H1 (cell line): Measurements from ENCODE around the gene GPC6. TPM values are rescaled to one million over a fixed set of nuclear protein-coding genes. Genes with fewer than 3 reads are reported as not detected.

Experiments
- CTCF ChIA-PET: fragments of 300-600 bp; sonication (Branson Sonifier 250); formaldehyde crosslinking; loops from one replicate; lab custom pipeline; 2021; ENCODE audit not compliant: partially characterized antibody; lab: Charles Lee
- POLR2A ChIA-PET: fragments of 300-600 bp; sonication (Branson Sonifier 250); formaldehyde crosslinking; loops from one replicate; lab custom pipeline; 2021; ENCODE audit warnings: inconsistent platforms; ENCODE audit not compliant: partially characterized antibody; lab: Charles Lee
- DNase-seq, 2 experiments: peaks; one replicate each; pipeline versions ENCODE4 v3.0.0 to v3.0.0-alpha.2; 2010 to 2022; ENCODE audit warnings: low spot score in 2 of 2, low read depth in 1 of 2, mixed read lengths in 1 of 2
- FAIRE-seq: peaks from 2 replicates; lab custom pipeline; 2011; peaks lifted over from hg19 to GRCh38; lab: Jason Lieb, UNC
- H2AFZ ChIP-seq: 2 replicates; pipeline ENCODE4 v1.8.1; 2012; ENCODE audit warnings: low read length, inconsistent platforms
- H2AK5ac ChIP-seq: 2 replicates; pipeline ENCODE4 v1.6.1; 2013; ENCODE audit warnings: low read depth, low read length
- H2BK120ac ChIP-seq: replicated peaks from 2 replicates; pipeline ENCODE3; 2013; ENCODE audit warnings: low read depth, low read length, inconsistent platforms
- H2BK12ac ChIP-seq: 2 replicates; pipeline ENCODE4 v1.6.1; 2013; ENCODE audit warnings: low read depth, low read length
- H2BK15ac ChIP-seq: 2 replicates; pipeline ENCODE4 v1.6.1; 2013; ENCODE audit warnings: low read length
- H2BK20ac ChIP-seq: 2 replicates; pipeline ENCODE4 v1.6.1; 2013; ENCODE audit warnings: low read length
- H2BK5ac ChIP-seq: 2 replicates; pipeline ENCODE4 v1.6.1; 2013; ENCODE audit warnings: low read depth, low read length
- H3K14ac ChIP-seq: 2 replicates; pipeline ENCODE4 v1.6.1; 2013; ENCODE audit warnings: inconsistent platforms; ENCODE audit not compliant: insufficient read length
- H3K18ac ChIP-seq: 2 replicates; pipeline ENCODE4 v1.6.1; 2013; ENCODE audit warnings: low read length; ENCODE audit errors: extremely low read depth
- H3K23ac ChIP-seq: 2 replicates; pipeline ENCODE4 v1.6.1; 2013; ENCODE audit warnings: inconsistent platforms; ENCODE audit not compliant: insufficient read length
- H3K23me2 ChIP-seq: 2 replicates; pipeline ENCODE4 v1.6.1; 2013; ENCODE audit warnings: low read depth, low read length
- H3K27ac ChIP-seq: 2 replicates; pipeline ENCODE4 v1.6.1; 2011; ENCODE audit warnings: low read depth, low read length, inconsistent platforms
- H3K27me3 ChIP-seq, 4 experiments: replicated peaks in 1 of 4; 1 replicate in 1 of 4; 2 replicates in 3 of 4; pipeline versions ENCODE4 v1.6.1 to v1.8.1; 2011 to 2013; ENCODE audit warnings: low read length in 3 of 4, mild to moderate bottlenecking in 3 of 4, inconsistent platforms in 2 of 4, mixed read lengths in 2 of 4, moderate library complexity in 1 of 4; ENCODE audit not compliant: control insufficient read depth in 3 of 4, insufficient read depth in 3 of 4; ENCODE audit errors: extremely low read depth in 1 of 4
- H3K36me3 ChIP-seq, 4 experiments: 2 replicates each; pipeline versions ENCODE4 v1.6.1 to v1.8.1; 2011 to 2013; ENCODE audit warnings: mild to moderate bottlenecking in 4 of 4, low read length in 3 of 4, moderate library complexity in 2 of 4, control low read depth in 1 of 4, inconsistent platforms in 1 of 4; ENCODE audit not compliant: insufficient read depth in 4 of 4, control insufficient read depth in 2 of 4
- H3K4ac ChIP-seq: replicated peaks from 2 replicates; pipeline ENCODE3; 2013; ENCODE audit warnings: low read length, low read depth, mixed read lengths, inconsistent platforms; ENCODE audit not compliant: insufficient read length
- H3K4me1 ChIP-seq, 4 experiments: replicated peaks in 1 of 4; 1 replicate in 1 of 4; 2 replicates in 3 of 4; pipeline versions ENCODE4 v1.6.1 to v1.8.1; 2011 to 2013; ENCODE audit warnings: low read length in 3 of 4, inconsistent platforms in 2 of 4, mixed read lengths in 1 of 4; ENCODE audit not compliant: insufficient read depth in 4 of 4, control insufficient read depth in 3 of 4
- H3K4me2 ChIP-seq, 2 experiments: 2 replicates each; pipeline versions ENCODE4 v1.6.1 to v1.8.1; 2011 to 2013; ENCODE audit warnings: low read depth in 2 of 2, low read length in 2 of 2, control low read depth in 1 of 2, inconsistent platforms in 1 of 2, mild to moderate bottlenecking in 1 of 2; ENCODE audit not compliant: insufficient read depth in 1 of 2
- H3K4me3 ChIP-seq, 4 experiments: fragments of 200-600, 300-600 bp in 1 of 4; sonication (generic), shearing (Covaris generic), sonication (Bioruptor Twin) in 1 of 4; 2 replicates each; pipeline versions ENCODE4 v1.5.1 to v1.8.1; 2011 to 2016; ENCODE audit warnings: low read length in 4 of 4, low read depth in 3 of 4, control low read depth in 2 of 4, inconsistent platforms in 2 of 4, mild to moderate bottlenecking in 2 of 4, mixed read lengths in 1 of 4, moderate library complexity in 1 of 4; ENCODE audit not compliant: insufficient read depth in 2 of 4; ENCODE audit errors: extremely low read depth in 1 of 4
- H3K56ac ChIP-seq: replicated peaks from 2 replicates; pipeline ENCODE3; 2013; ENCODE audit warnings: low read depth, mild to moderate bottlenecking, mixed read lengths, low read length, inconsistent platforms; ENCODE audit not compliant: insufficient read length
- H3K79me1 ChIP-seq: 2 replicates; pipeline ENCODE4 v1.6.1; 2013; ENCODE audit warnings: low read depth, low read length, control low read depth
- H3K79me2 ChIP-seq, 2 experiments: 2 replicates each; pipeline versions ENCODE4 v1.6.1 to v1.8.1; 2012 to 2013; ENCODE audit warnings: low read length in 2 of 2, mild to moderate bottlenecking in 2 of 2, inconsistent platforms in 1 of 2; ENCODE audit not compliant: insufficient read depth in 2 of 2, control insufficient read depth in 1 of 2
- H3K9ac ChIP-seq, 4 experiments: replicated peaks in 1 of 4; 1 replicate in 1 of 4; 2 replicates in 3 of 4; pipeline versions ENCODE4 v1.6.1 to v1.8.1; 2011 to 2013; ENCODE audit warnings: low read depth in 3 of 4, low read length in 3 of 4, control low read depth in 2 of 4, mild to moderate bottlenecking in 2 of 4, moderate library complexity in 2 of 4, inconsistent platforms in 1 of 4; ENCODE audit errors: extremely low read depth in 1 of 4
- H3K9me3 ChIP-seq, 2 experiments: 2 replicates each; pipeline versions ENCODE4 v1.6.1 to v1.8.1; 2012 to 2013; ENCODE audit warnings: mild to moderate bottlenecking in 2 of 2, moderate library complexity in 2 of 2, control low read depth in 1 of 2, inconsistent platforms in 1 of 2, low read depth in 1 of 2, low read length in 1 of 2, mixed read lengths in 1 of 2; ENCODE audit not compliant: insufficient read depth in 2 of 2
- H4K20me1 ChIP-seq, 2 experiments: replicated peaks in 1 of 2; 2 replicates each; pipeline versions ENCODE3 to v1.8.1; 2011 to 2013; ENCODE audit warnings: inconsistent platforms in 2 of 2, low read length in 2 of 2, mild to moderate bottlenecking in 1 of 2; ENCODE audit not compliant: insufficient read depth in 2 of 2, control insufficient read depth in 1 of 2
- H4K5ac ChIP-seq: 2 replicates; pipeline ENCODE4 v1.6.1; 2013; ENCODE audit warnings: low read length, low read depth, mixed read lengths, inconsistent platforms; ENCODE audit not compliant: insufficient read length
- H4K8ac ChIP-seq: 2 replicates; pipeline ENCODE4 v1.8.0; 2013; ENCODE audit warnings: mild to moderate bottlenecking, moderate library complexity, low read length, inconsistent platforms; ENCODE audit not compliant: insufficient read depth; ENCODE audit errors: extremely low read depth
- H4K91ac ChIP-seq: replicated peaks from 2 replicates; pipeline ENCODE3; 2013; ENCODE audit warnings: low read length, mixed read lengths, inconsistent platforms; ENCODE audit not compliant: insufficient read length
- ASH2L ChIP-seq: fragments of 200-600, 300-600 bp; sonication (generic); IDR thresholded peaks from one replicate; pipeline ENCODE4 v1.7.1; 2017; ENCODE audit warnings: low read length
- ATF3 ChIP-seq: IDR thresholded peaks from 2 replicates; pipeline ENCODE4 v1.6.1; 2011; ENCODE audit warnings: low read depth, mild to moderate bottlenecking, low read length; ENCODE audit not compliant: insufficient read depth
- BRCA1 ChIP-seq: IDR thresholded peaks from 2 replicates; pipeline ENCODE4 v1.6.1; 2012; ENCODE audit warnings: low read depth, low read length, improper control_type of control experiment
- GABPA ChIP-seq: IDR thresholded peaks from 2 replicates; pipeline ENCODE4 v1.6.1; 2011; ENCODE audit warnings: mild to moderate bottlenecking, low read length, moderate library complexity, borderline replicate concordance; ENCODE audit not compliant: insufficient read depth
- HDAC2 ChIP-seq, 2 experiments: fragments of 300-600 bp in 1 of 2; sonication (generic) in 1 of 2; IDR thresholded peaks; 2 replicates each; pipeline ENCODE4 v1.6.1; 2011 to 2012; ENCODE audit warnings: low read depth in 2 of 2, low read length in 2 of 2, mild to moderate bottlenecking in 2 of 2, moderate library complexity in 2 of 2, borderline replicate concordance in 1 of 2, inconsistent platforms in 1 of 2
- JUN ChIP-seq: IDR thresholded peaks from 2 replicates; pipeline ENCODE4 v1.6.1; 2011; ENCODE audit warnings: low read depth, mild to moderate bottlenecking, improper control_type of control experiment, low read length
- NANOG ChIP-seq: IDR thresholded peaks from 2 replicates; pipeline ENCODE4 v1.6.1; 2011; ENCODE audit warnings: low read length, low read depth, mild to moderate bottlenecking, inconsistent platforms; ENCODE audit not compliant: insufficient read depth, poor library complexity, severe bottlenecking
- SRF ChIP-seq: IDR thresholded peaks from 2 replicates; pipeline ENCODE4 v1.6.1; 2011; ENCODE audit warnings: mild to moderate bottlenecking, low read depth, low read length, moderate library complexity
- TAF7 ChIP-seq: optimal IDR thresholded peaks from 2 replicates; pipeline ENCODE3; 2011; ENCODE audit warnings: low read depth, mild to moderate bottlenecking, inconsistent platforms, low read length, moderate library complexity, borderline replicate concordance
- USF2 ChIP-seq: IDR thresholded peaks from 2 replicates; pipeline ENCODE4 v1.6.1; 2011; ENCODE audit warnings: low read length, improper control_type of control experiment
- ZNF274 ChIP-seq: IDR thresholded peaks from 2 replicates; pipeline ENCODE4 v1.7.0; 2012; ENCODE audit warnings: low read length, borderline replicate concordance; ENCODE audit errors: extremely low read depth
- WGBS, 2 experiments: shearing (Covaris generic) in 1 of 2; methylation state at CpG; one replicate each; pipeline versions ENCODE4 v1.1.6 to v1.1.7; 2013 to 2015; ENCODE audit warnings: low lambda C conversion rate in 2 of 2, mixed read lengths in 2 of 2, inconsistent platforms in 1 of 2, low coverage in 1 of 2, missing lambda C conversion rate in 1 of 2; ENCODE audit not compliant: insufficient replicate concordance in 2 of 2, insufficient coverage in 1 of 2, insufficient read length in 1 of 2; ENCODE audit errors: extremely low coverage in 1 of 2, missing lambda C conversion rate in 1 of 2; 5-methylcytosine and 5-hydroxymethylcytosine counted together
- polyA plus RNA-seq, 7 experiments: library from polyadenylated mRNA; depleted of rRNA in 3 of 7; stranded (reverse) in 5 of 7; unstranded in 2 of 7; fragments of >200 nt in 5 of 7; fragments of 200-250 nt in 2 of 7; gene quantifications; 1 replicate in 5 of 7; 2 replicates in 1 of 7; 4 replicates in 1 of 7; pipeline versions ENCODE4 v1.2.1 to v1.2.3, GENCODE V29; 2011 to 2013; ENCODE audit warnings: missing spikeins in 2 of 7, mixed read lengths in 2 of 7
- total RNA-seq: library from RNA; stranded (reverse); fragmentation: NEBNext Ultra II Directional; extraction: Animal tissue kit (Norgen Biotek cat#: 25700); gene quantifications from 2 replicates; pipeline ENCODE4 v1.2.1, GENCODE V29; 2021

GPC6 gene
- total and polyA plus RNA-seq, 2 of the 8 experiments (the other 6 are each of a cell fraction or from before 2014, with no cell fraction given), result 5.4 to 12.0 TPM

- H2BK5ac ChIP-seq, result no peak overlapping the region
- no peak for FAIRE-seq
- no peaks in the 10 kb centered on the region for H4K20me1 ChIP-seq
- no peak overlapping the region for H2BK120ac ChIP-seq
- no peak overlapping the region for H3K9ac ChIP-seq
- H3K18ac ChIP-seq, result no peak overlapping the region
- no peak overlapping the region for H3K14ac ChIP-seq
- no peaks in the 10 kb centered on the region for H3K4me1 ChIP-seq
- no peak overlapping the region for H4K8ac ChIP-seq
- no peaks in the 10 kb centered on the region for H3K27me3 ChIP-seq
- CTCF ChIA-PET, result no interaction called here
- H3K23me2 ChIP-seq, result no peaks in the 10 kb centered on the region
- H3K4me3 ChIP-seq, result no peak overlapping the region
- H3K23ac ChIP-seq, result no peak overlapping the region
- H4K5ac ChIP-seq, result no peak overlapping the region
- no peak overlapping the region for H2AFZ ChIP-seq
- no peak overlapping the region for H4K91ac ChIP-seq
- H3K79me2 ChIP-seq, result no peaks in the 10 kb centered on the region
- H3K27ac ChIP-seq, result no peak overlapping the region
- H3K4me2 ChIP-seq, result no peak overlapping the region
- no peak overlapping the region for H2BK15ac ChIP-seq
- no peak overlapping the region for H2AK5ac ChIP-seq
- no peak overlapping the region for H2BK20ac ChIP-seq
- H2BK12ac ChIP-seq, result no peak overlapping the region
- 90% methylated on average over 5 of the region's 5 CpGs; no CpG with 5 or more reads in 1 of the 2 experiments for WGBS, 2 experiments
- no peaks in the 10 kb centered on the region for H3K36me3 ChIP-seq
- H3K9me3 ChIP-seq, result no peaks in the 10 kb centered on the region
- H3K79me1 ChIP-seq, result no peaks in the 10 kb centered on the region
- no peak overlapping the region for H3K56ac ChIP-seq
- no peak overlapping the region for H3K4ac ChIP-seq
- no peak for DNase-seq
- POLR2A ChIA-PET, result no interaction called here
- TF ChIP-seq ATF3, result no peak
- TF ChIP-seq TAF7, result no peak
- TF ChIP-seq HDAC2 (IDR thresholded peaks at IDR 0.05; ENCODE audit: borderline replicate concordance in 1 of 2, low read depth in 2 of 2, low read length in 2 of 2), result no peak
- TF ChIP-seq SRF, result no peak
- TF ChIP-seq GABPA, result no peak
- TF ChIP-seq JUN, result no peak
- TF ChIP-seq USF2, result no peak
- TF ChIP-seq BRCA1, result no peak
- TF ChIP-seq ASH2L, result no peak
- TF ChIP-seq ZNF274, result no peak
- no peak for TF ChIP-seq NANOG
Observed at GRCh38 chr13:94335761-94336526, 1109.3 kb downstream of the GPC6 start.
